Midbrain (tissue), 1 donor: ENCODE results near the gene ABLIM2.

Source experiments
- DNase-seq: peaks from one replicate; lab custom pipeline; 2025; lab: John Stamatoyannopoulos, UW

ABLIM2 gene

GRCh38 chr4:8119877-8120276 is 38.7 kb downstream of the ABLIM2 start:
- DNase-seq, result no peak

GRCh38 chr4:8118531-8118930 is 40.1 kb downstream of the ABLIM2 start:
- no peak for DNase-seq

GRCh38 chr4:8118035-8118434 is 40.6 kb downstream of the ABLIM2 start:
- DNase-seq, result no peak

DNA sequence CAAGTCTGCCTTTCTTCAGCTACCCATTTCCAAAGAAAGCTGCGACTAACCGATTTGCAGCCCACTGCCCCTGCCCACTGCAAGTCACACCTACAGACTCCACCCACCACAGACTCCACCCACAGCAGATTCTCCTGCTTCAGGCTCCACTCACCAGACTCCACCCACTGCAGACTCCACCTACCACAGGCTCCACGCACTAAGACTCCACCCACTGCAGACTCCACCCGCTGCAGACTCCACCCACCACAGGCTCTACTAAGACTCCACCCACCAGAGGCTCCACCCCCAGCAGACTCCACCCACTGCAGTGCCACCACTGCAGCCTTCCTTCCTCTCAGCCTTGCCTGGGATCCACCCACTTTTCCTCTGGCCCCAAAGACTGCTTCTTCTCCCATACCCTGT is 41.3 kb downstream of the ABLIM2 start:
- DNase-seq, result no peak

GRCh38 chr4:8115916-8116315 is 42.7 kb downstream of the ABLIM2 start:
- DNase-seq, result no peak

DNA sequence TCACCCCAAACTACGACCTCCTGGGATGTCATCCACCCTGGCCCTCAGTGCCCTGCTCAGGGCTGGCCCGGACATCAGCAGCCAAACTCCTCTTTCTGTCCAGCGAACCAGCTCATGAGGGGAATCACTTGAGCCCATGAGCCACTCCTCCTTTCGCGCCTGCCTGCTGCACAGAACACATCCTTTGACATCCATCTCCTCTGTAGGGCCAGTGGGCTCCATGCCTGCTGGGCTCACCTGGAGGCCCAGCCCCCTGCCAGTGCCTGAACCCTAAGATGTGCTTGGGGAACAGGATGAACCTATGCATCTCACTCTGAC is 43.5 kb downstream of the ABLIM2 start:
- no peak for DNase-seq

DNA sequence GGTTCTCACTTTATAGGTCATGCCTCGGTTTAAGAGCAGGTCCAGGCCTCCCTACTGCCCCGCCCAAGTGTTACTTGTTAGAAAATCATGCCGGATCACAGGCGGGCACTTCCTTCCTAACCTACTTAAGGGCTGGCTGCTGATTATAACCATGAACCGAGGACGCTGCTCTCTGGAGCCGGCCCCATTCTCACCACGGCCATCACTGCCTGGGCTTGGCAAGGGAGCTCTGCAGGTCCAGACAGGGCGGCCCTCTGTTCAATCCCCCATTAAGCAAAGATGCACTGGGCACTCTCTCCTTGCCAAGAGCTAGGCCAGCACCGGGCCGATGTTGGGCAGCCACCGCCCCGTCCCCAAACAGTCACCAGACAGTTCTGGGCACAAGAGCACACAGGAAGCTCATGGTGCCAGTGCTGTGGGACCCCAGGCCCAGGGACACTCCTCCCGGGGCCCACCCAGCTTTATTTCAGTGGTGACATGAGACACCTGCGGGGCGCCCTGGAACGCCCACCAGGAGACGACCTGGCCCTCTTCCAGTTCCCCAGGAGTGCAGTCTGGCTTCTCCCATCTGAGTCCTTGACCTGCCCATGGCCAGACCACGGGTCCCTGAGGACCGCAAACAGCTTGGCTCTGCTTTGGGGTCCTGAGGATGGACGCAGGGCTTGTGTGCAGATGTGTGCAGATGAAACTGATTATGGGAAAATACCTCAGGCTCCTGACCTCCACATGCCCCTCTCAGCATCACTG is 44.0 kb downstream of the ABLIM2 start:
- no peak for DNase-seq

- no peak for DNase-seq
These were observed 44.8 kb downstream of the ABLIM2 start for GRCh38 chr4:8113611-8114377.

DNA sequence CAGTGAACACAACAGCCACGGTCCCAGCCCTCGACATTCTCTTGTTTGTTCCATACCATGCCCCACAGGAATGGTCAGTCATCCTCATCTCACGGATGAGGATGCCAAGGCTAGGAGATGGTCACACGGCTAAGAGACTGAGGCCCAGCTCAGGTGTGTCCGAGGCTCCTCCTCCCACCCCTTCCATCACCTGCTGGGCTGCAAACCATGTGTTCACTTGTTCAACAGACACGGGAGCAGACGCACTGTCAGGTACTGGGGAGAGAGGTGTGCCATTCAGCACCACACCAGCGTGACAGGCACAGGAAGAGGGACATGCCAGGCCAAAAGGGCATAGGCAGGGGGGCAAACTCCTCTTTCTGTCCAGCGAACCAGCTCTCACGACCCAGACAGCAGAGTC is 45.9 kb downstream of the ABLIM2 start:
- DNase-seq, result no peak

DNA sequence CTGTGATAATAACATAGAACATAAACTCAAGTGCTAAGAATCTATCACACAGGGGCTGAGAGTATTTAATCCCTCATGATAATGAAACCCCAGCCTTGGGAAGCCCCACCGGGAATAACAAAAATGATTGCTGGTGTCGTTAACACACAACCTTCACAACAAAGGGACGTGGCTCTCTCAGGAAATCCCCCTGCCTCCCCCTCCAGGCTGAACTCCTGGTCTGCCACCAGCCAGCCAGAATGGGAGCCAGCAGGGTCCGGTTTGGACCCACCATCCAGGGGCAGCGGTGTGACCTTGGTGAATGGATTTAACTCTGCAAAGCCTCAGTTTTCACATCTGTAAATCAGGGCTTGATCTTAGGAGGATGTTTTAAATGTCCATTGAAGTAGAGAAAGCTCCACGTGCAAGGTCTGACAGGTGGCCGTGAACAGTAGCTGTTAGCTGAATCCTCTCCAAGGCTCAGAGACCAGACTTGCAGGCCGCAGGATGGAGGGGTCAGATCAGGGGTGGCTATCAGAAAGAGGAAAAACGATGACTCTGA is 46.5 kb downstream of the ABLIM2 start:
- DNase-seq, result no peak

GRCh38 chr4:8110071-8110986 is 48.3 kb downstream of the ABLIM2 start:
- DNase-seq, result no peak

GRCh38 chr4:8109406-8110065 is 49.1 kb downstream of the ABLIM2 start:
- DNase-seq, result no peak

- no peak for DNase-seq
These were observed 49.6 kb downstream of the ABLIM2 start for GRCh38 chr4:8108991-8109390.

DNA sequence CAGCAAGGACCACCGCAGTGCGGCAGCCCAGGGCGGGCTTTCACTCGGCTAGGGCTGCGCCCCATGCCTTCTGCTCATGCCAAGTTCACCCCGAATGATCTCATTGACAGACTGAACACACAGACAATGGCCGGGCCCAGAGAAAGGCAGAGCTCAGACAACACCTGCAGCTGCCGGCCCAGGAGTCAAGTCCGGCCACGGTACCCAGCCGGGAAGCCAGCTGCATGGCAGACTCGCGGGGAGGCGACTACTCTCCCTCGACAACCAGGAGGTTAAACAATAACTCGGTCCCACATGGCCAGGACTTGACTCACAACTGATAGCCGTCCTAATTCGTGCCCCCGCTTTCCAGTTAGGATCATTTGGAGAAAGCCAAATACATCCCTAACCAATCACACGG is 50.4 kb downstream of the ABLIM2 start:
- no peak for DNase-seq

DNA sequence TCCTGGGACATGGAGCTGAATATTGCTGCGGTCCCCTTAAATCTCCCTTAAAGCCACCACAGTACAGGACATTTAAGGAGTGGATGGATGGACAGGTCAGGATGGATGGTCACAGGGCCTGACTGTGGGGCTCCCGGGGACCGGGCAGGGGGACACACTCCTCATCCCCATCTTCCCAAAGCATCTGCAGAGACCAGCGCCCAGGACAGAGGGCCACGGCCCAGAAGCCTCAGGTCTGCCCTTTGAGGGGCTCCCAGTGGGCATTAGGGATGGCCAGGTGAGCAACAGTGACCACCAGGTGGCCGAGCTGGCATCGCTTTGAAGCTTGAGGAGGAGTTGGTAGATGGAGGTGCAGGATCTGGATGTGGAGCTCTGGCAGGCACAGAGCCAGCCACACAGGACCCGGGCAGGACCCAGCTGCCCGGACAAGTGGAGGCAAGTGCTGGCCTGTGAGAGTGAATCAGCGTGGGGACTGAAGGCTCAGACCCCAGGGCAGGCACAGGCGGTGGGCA is 51.4 kb downstream of the ABLIM2 start:
- DNase-seq, result no peak

DNA sequence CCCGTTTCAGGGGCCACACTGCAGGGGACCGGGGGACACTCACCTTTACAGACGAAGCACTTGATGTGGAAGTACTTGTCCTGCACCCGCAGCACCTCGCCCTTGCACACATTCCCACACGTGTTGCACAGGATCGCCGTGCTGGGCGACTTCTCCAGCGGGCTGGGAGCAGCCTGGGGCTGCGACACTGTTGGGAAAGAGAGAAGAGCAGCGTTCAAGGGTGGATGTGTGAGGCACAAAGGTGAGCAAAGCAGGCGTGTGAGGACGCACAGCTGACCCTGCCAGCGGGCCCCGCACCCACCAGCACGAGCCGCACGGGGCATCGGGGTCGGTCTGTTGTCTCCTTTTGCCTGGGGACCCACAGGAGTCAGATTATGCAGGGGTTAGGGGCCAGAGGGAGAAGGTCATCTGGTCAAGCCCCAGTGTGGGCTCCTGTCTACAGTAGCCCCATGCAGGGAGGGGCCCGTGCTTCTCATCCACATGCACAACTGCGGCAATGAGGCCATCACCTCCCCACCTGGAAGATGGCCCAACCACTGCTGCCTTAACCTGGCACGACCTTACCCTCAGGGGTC is 52.1 kb downstream of the ABLIM2 start:
- DNase-seq, result no peak

DNA sequence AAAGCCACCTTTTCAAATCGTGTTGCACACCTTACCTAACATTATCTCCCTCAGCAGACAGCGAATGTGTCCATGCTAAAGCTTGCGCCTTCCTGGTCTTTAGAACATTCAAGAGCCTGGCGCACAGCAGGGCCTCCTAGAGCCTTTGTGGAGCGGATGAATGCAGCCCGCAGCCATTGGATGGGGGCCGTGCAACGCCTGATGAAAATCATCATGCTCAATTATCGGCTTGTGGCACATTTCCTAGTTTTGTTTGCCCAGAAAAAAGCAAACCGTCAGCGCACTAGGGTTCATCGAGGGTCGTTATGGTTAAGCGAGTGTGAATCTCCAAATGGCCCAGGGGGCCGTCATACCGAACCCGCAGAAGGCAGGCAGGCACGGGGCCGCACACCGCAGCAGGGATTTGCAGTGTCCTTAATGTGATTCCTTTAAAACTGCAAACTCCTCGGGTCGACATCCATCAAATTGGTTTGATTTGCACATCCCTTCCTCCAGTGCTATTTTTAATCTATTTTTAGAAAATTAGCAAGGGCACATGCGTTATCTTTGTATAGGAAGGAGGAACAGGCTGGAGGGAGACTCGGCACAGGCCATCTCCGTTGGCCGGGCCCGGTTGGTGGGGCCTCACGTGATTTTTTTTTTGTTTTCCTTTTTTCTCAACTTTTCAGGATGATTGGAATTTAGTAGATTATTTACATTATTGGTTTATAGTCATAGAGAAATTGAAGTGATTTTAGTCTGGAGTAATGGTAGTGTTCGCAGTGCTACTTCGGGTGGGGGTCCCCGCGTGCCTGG is 53.1 kb downstream of the ABLIM2 start:
- no peak for DNase-seq

GRCh38 chr4:8104491-8105305 is 53.9 kb downstream of the ABLIM2 start:
- DNase-seq, result no peak
